T-cell (primary cell): ENCODE measurements around the gene GNAI3. TPM values are rescaled to one million over a fixed set of nuclear protein-coding genes. Genes with fewer than 3 reads are reported as not detected.

Source experiments
- ATAC-seq, 4 experiments: fragments of 200-7000 bp in 3 of 4; fragments of 150-1000 bp in 1 of 4; cut with Tn5 transposase; replicated peaks in 1 of 4; 1 replicate in 3 of 4; 2 replicates in 1 of 4; pipeline ENCODE4 v1.10.0; 2021; ENCODE audit warnings: moderate library complexity in 3 of 4, mild to moderate bottlenecking in 2 of 4, moderate number of reproducible peaks in 1 of 4
- CTCF ChIA-PET, 2 donors: fragments of 300-600 bp; sonication (Branson Sonifier 250); formaldehyde crosslinking; loops; one replicate each; lab custom pipeline; 2022; ENCODE audit warnings: antibody characterized with exemption in 2 of 2; lab: Charles Lee
- POLR2A ChIA-PET, 2 donors: fragments of 300-600 bp; sonication (Branson Sonifier 250); formaldehyde crosslinking; loops; one replicate each; lab custom pipeline; 2022; ENCODE audit warnings: antibody characterized with exemption in 2 of 2; lab: Charles Lee
- DNase-seq, 35 experiments: peaks; one replicate each; pipeline versions ENCODE4 v3.0.0 to v3.0.0-alpha.2; 2013 to 2023
- H3K27ac ChIP-seq: one replicate; pipeline ENCODE4 v1.5.1; 2013; ENCODE audit warnings: low read length
- H3K27me3 ChIP-seq, 2 experiments: replicated peaks in 1 of 2; 1 replicate in 1 of 2; 2 replicates in 1 of 2; pipeline versions ENCODE4 v1.6.1 to v1.7.0; 2013; ENCODE audit warnings: low read length in 1 of 2, mixed read lengths in 1 of 2; ENCODE audit not compliant: control insufficient read depth in 2 of 2, insufficient read depth in 2 of 2; ENCODE audit errors: extremely low read depth in 1 of 2
- H3K36me3 ChIP-seq, 2 donors: 1 replicate in 1 of 2; 2 replicates in 1 of 2; pipeline versions ENCODE4 v1.6.1 to v1.7.0; 2013; ENCODE audit warnings: low read length in 1 of 2; ENCODE audit not compliant: control insufficient read depth in 2 of 2, insufficient read depth in 1 of 2; ENCODE audit errors: extremely low read depth in 1 of 2
- H3K4me1 ChIP-seq, 2 experiments: 1 replicate in 1 of 2; 2 replicates in 1 of 2; pipeline versions ENCODE4 v1.6.1 to v1.7.0; 2013; ENCODE audit warnings: low read length in 2 of 2, mixed read lengths in 1 of 2; ENCODE audit not compliant: insufficient read depth in 2 of 2, control insufficient read depth in 1 of 2; ENCODE audit errors: extremely low read depth in 1 of 2
- H3K4me3 ChIP-seq, 2 donors: 1 replicate in 1 of 2; 2 replicates in 1 of 2; pipeline versions ENCODE4 v1.5.1 to v1.7.0; 2013; ENCODE audit warnings: mild to moderate bottlenecking in 2 of 2, low read length in 1 of 2, moderate library complexity in 1 of 2; ENCODE audit not compliant: control insufficient read depth in 1 of 2; ENCODE audit errors: extremely low read depth in 1 of 2
- H3K9me3 ChIP-seq: 2 replicates; pipeline ENCODE4 v1.7.0; 2013
- H3K27ac Mint-ChIP-seq, 2 donors: one replicate each; pipeline ENCODE4 v1.8.0; 2020 to 2021; ENCODE audit warnings: mild to moderate bottlenecking in 2 of 2, mixed read lengths in 2 of 2
- H3K27me3 Mint-ChIP-seq, 2 donors: one replicate each; pipeline ENCODE4 v1.8.0; 2021 to 2022; ENCODE audit warnings: mixed read lengths in 2 of 2
- H3K36me3 Mint-ChIP-seq: one replicate; pipeline ENCODE4 v1.8.0; 2021; ENCODE audit warnings: mixed read lengths
- H3K4me1 Mint-ChIP-seq, 3 donors: one replicate each; pipeline ENCODE4 v1.8.0; 2020 to 2022; ENCODE audit warnings: mixed read lengths in 3 of 3, mild to moderate bottlenecking in 1 of 3
- H3K4me3 Mint-ChIP-seq, 3 donors: one replicate each; pipeline ENCODE4 v1.8.0; 2020 to 2022; ENCODE audit warnings: mild to moderate bottlenecking in 3 of 3, mixed read lengths in 3 of 3, moderate library complexity in 3 of 3
- H3K9me3 Mint-ChIP-seq, 3 donors: one replicate each; pipeline ENCODE4 v1.8.0; 2020 to 2022; ENCODE audit warnings: mixed read lengths in 3 of 3
- WGBS: methylation state at CpG from one replicate; pipeline ENCODE4 v1.1.5; 2013; ENCODE audit warnings: missing lambda C conversion rate; ENCODE audit not compliant: insufficient coverage; 5-methylcytosine and 5-hydroxymethylcytosine counted together
- total RNA-seq, 35 experiments: library from RNA in 6 of 35; stranded (reverse) in 6 of 35; fragments of 120-200 nt in 1 of 35; gene quantifications; one replicate each; pipeline versions ENCODE4 v1.2.1 to v1.2.4 and lab custom pipeline; 2013 to 2026

The GNAI3 gene
- total RNA-seq, 5 donors from 2014 or later (not counting 1 experiment from before 2014, with no cell fraction given), result 5.4 to 7.2 (median 6.5) TPM

DNA sequence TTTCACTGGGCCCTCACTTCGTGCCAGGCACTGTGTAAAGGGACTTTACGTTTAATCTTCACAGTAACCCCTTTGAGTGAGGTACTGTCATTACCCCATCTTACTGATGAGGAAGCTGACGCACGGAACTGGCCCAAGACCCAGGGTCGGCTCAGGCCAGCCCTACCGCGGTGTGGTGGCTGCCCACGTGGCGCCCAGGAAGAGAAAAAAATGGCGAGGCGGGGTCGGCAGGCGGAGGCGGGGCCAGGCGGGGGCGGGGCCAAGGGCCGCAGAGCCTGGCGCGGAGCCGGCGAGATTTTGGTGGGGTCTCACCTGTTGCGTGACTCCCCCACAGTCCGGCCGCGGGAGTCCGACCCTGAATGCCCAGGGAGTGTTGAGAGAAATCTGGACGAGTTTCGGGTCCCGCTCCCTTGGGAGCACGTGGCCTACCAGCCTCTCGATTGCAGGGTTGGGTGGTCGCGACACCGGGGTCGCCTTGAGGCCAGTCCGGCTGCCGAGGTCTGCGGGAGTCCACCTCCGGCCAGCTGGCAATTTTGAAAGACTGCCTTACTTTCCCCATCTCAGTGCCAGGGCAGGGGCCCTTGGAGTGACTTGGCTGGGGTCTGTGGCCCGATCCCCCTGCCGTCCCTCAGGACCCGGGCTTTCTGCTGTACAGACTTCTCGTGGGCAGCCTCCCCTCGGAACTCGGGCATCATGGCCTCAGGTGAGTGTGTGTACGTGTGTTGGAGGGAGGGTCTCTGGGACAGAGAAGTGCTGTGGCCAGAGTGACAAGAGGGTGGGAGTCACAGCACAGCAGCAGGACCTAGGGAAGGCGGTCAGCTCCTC lies 71.4 kb downstream of the GNAI3 start, which contains the start of the genes AMPD2 and GNAT2:
TSS of gene AMPD2 (plus strand) at position 262 of the 825 bp plus-strand sequence. CDS start 1,339 bp downstream, outside the sequence.
TSS of gene GNAT2 (minus strand) at position 41 of the 825 bp plus-strand sequence. CDS start 6,746 bp downstream, outside the sequence.
- no peaks in the 10 kb centered on the region for H3K27me3 Mint-ChIP-seq

DNA sequence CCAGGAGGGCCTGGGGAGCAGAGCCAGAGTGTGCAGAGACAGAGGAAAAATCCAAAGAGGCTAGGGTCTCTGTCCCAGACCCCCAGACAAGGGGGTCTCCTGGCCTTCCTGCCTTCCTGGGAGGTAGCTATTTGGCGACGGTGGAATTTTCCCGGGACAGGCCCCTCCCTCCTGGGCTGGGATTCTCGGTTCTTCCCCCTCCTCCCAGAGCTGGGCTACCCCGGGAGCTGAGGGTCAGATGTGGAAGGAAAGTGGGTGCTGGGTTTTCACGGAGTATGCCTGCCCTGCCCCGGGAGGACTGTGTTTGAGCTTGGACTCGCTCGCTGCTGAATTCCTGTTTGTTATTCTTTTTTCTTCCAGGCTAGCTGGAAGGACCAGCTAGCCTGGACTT lies 72.0 kb downstream of the GNAI3 start:
- peaks cover 34 to 73% of the 10 kb centered on the region in 2 experiments for H3K4me1 ChIP-seq

More for the DNA sequence above, 71.4 kb downstream of the GNAI3 start, which contains the start of the genes AMPD2 and GNAT2:
- Histone ChIP-seq H3K9me3 (no peaks in the 10 kb centered on the region), H3K36me3 (no peaks in the 10 kb centered on the region), H3K27ac (peak within 1 kb of the TSS; percentile 96), H3K4me3 (peak within 1 kb of the TSS; percentile 88 to 98), H3K27me3 (no peaks in the 10 kb centered on the region), H3K4me1 (peaks cover 34 to 71% of the 10 kb centered on the region in 2 experiments)
- ChIA-PET POLR2A (interaction anchor here in 1 of 2 donors (0.6 kb wide), 1 partner anchor 71 kb away, joined by 4 read pairs; the partner anchor contains the start of gene GNAI3), CTCF (interaction anchor here (0.6 to 2.4 kb wide), 9 partner anchors 9 to 1114 kb away, joined by 3 to 12 read pairs (median 4); partner anchors contain the start of genes AHCYL1 (in 1 of the 2) and GNAI3 (in 1 of the 2))
- H3K4me3 Mint-ChIP-seq, result peak within 1 kb of the TSS; percentile 93 to 97 (median 96)
- H3K4me1 Mint-ChIP-seq, result peaks cover 73 to 83% (median 73%) of the 10 kb centered on the region in 3 donors
- peak; percentile 45 to 84 (median 57) for DNase-seq
- peak; percentile 41 to 53 (median 46) for ATAC-seq
- no peaks in the 10 kb centered on the region for H3K36me3 Mint-ChIP-seq
- H3K27ac Mint-ChIP-seq, result peak within 1 kb of the TSS; percentile 95 to 96
- under 1% methylated on average over 42 of the region's 47 CpGs for WGBS
- H3K9me3 Mint-ChIP-seq, result no peaks in the 10 kb centered on the region

DNA sequence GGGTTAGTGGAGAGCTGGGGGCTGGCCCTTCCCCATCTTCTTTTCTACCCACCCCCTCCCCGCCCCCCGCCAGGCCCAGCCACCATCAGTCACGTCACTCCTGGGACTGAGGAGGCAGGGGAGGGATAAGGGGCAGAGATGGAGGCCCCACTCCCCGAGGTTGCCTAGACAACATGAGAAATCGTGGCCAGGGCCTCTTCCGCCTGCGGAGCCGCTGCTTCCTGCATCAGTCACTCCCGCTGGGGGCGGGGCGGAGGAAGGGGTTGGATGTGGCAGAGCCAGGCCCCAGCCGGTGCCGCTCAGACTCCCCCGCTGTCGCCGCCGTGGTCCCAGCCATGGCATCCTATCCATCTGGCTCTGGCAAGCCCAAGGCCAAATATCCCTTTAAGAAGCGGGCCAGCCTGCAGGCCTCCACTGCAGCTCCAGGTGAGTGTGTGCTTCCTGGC lies 72.4 kb downstream of the GNAI3 start:
- peak overlapping the region; percentile 95 to 96 for H3K27ac Mint-ChIP-seq
- no peaks in the 10 kb centered on the region for H3K27me3 Mint-ChIP-seq
- DNase-seq (peak; percentile 87 to 100 (median 97)), ATAC-seq (peak; percentile 87 to 92 (median 90))
- peak overlapping the region; percentile 93 to 97 (median 96) for H3K4me3 Mint-ChIP-seq
- H3K9me3 ChIP-seq, result no peaks in the 10 kb centered on the region
- H3K4me3 ChIP-seq, result peak overlapping the region; percentile 88 to 98
- H3K4me1 ChIP-seq, result peaks cover 32 to 69% of the 10 kb centered on the region in 2 experiments
- H3K36me3 Mint-ChIP-seq, result peaks cover 1% of the 10 kb centered on the region
- peak overlapping the region; percentile 96 for H3K27ac ChIP-seq
- H3K9me3 Mint-ChIP-seq, result no peaks in the 10 kb centered on the region
- 1% methylated on average over 15 of the region's 18 CpGs for WGBS
- ChIA-PET POLR2A (interaction anchor here in 1 of 2 donors (0.6 to 0.9 kb wide), 2 partner anchors 61 to 72 kb away, joined by 3 to 7 read pairs; partner anchors contain the start of gene GNAI3), CTCF (interaction anchor here (0.8 to 2.4 kb wide), 5 partner anchors 12 to 363 kb away, joined by 3 to 12 read pairs (median 3); partner anchors contain the start of gene AHCYL1 (in 1 of the 2))
- no peaks in the 10 kb centered on the region for H3K36me3 ChIP-seq
- no peaks in the 10 kb centered on the region for H3K27me3 ChIP-seq
- peaks cover 71 to 89% (median 77%) of the 10 kb centered on the region in 3 donors for H3K4me1 Mint-ChIP-seq

More for the DNA sequence above, 72.0 kb downstream of the GNAI3 start:
- no peaks in the 10 kb centered on the region for H3K9me3 Mint-ChIP-seq
- no peaks in the 10 kb centered on the region for H3K36me3 ChIP-seq
- no peaks in the 10 kb centered on the region for H3K27me3 ChIP-seq
- H3K36me3 Mint-ChIP-seq, result no peaks in the 10 kb centered on the region
- H3K4me3 ChIP-seq, result peak overlapping the region; percentile 88 to 98
- H3K4me1 Mint-ChIP-seq, result peaks cover 74 to 87% (median 76%) of the 10 kb centered on the region in 3 donors
- peak overlapping the region; percentile 95 to 96 for H3K27ac Mint-ChIP-seq
- no peak for DNase-seq
- no peaks in the 10 kb centered on the region for H3K9me3 ChIP-seq
- ChIA-PET POLR2A (interaction anchor here in 1 of 2 donors (0.6 to 0.9 kb wide), 2 partner anchors 61 to 72 kb away, joined by 3 to 7 read pairs; partner anchors contain the start of gene GNAI3), CTCF (interaction anchor here (0.8 to 2.4 kb wide), 6 partner anchors 10 to 364 kb away, joined by 3 to 12 read pairs (median 4); partner anchors contain the start of gene AHCYL1 (in 1 of the 2))
- H3K27me3 Mint-ChIP-seq, result no peaks in the 10 kb centered on the region
- ATAC-seq, result peak in 1 of 4 experiments; percentile 2
- 0% methylated on average over 4 of the region's 9 CpGs for WGBS
- H3K4me3 Mint-ChIP-seq, result peak overlapping the region; percentile 93 to 97 (median 96)
- peak overlapping the region; percentile 96 for H3K27ac ChIP-seq

DNA sequence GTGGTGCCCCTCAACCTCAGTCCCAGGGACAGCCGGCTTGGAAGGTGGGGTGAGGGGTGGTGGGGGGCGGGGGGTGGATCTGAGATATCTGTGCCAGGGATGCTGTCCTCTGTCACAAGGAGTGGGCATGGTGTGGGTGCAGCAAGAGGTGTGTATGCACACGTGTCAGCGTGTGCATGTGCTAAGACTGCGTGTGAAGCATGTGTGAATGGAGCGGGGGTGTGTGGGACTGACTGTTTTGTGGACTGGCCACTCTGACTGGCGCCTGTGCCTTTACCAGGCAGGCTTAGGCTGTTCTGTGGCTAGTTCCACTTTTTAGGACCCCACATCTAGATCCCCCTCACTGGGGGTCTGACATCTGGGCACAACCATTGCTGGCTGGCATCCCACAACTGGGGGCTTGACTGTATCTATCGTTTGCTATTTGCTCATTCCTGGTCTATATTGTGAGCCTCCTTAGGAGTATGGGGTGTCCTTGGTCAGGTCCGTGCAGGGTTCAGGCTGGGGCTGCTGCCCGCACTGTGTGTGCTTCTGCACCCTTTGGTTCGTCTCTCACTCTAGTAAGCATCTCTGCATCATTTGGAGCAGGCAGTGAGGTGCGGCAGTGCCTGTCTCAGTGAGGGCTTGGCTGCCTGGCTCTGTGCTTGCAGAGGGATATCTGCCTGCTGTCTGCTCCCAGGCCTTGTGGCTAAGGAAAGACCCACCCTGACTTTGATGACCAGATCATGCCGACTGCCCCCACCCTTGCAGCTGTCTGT lies 73.1 kb downstream of the GNAI3 start:
- POLR2A ChIA-PET, result interaction anchor here in 1 of 2 donors (0.6 kb wide), 1 partner anchor 62 kb away, joined by 3 read pairs; no protein-coding TSS in a partner anchor

DNA sequence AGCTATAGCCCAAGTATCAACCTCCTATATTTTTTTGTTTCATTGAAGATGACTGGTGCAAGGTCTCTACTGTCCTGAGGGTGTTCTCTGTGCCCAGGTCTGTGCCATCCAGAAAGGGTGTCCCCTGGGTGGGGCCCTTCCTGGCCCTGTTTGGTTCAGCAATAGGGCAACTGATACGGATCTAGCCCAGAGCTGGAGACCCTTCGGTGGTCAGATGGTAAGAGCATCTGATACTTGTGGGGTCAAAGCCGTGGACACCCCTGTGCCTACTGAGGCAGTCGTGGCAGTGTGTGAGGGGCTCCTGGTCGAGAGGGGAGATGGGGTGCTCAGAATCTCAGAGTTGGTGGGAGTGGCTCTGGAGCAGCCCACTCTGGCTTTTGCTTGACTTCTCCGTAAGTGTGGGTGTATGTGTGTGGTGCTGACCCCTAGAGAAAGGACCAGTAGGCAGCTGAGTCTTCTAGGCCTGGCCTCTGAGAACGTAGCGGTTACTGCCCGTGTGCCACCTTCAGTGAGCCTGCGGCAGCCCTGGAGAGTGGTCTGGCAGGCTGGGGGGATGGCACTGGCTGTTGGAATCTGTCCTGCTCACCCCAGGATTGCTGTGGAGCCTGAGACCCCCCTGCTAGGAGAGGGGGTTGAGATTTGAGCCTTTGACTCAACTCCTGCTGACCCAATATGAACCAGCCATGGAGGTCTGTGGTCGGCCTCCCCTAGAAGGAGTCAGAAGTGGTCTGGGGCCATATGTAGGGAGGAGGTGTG lies 73.9 kb downstream of the GNAI3 start:
- peak overlapping the region; percentile 79 to 88 for H3K4me3 ChIP-seq
- H3K36me3 Mint-ChIP-seq, result peaks cover 10% of the 10 kb centered on the region
- WGBS, result 83% methylated on average over 10 of the region's 11 CpGs

More for the DNA sequence above, 73.1 kb downstream of the GNAI3 start:
- Histone ChIP-seq H3K4me3 (peak overlapping the region; percentile 79 to 88), H3K27me3 (no peaks in the 10 kb centered on the region), H3K27ac (peak overlapping the region; percentile 67), H3K9me3 (no peaks in the 10 kb centered on the region), H3K4me1 (peaks cover 31 to 64% of the 10 kb centered on the region in 2 experiments), H3K36me3 (peaks cover 5 to 6% of the 10 kb centered on the region in 2 donors)
- Mint-ChIP-seq H3K36me3 (peaks cover 8% of the 10 kb centered on the region), H3K27me3 (no peaks in the 10 kb centered on the region), H3K27ac (peak overlapping the region; percentile 90 to 96), H3K4me1 (peaks cover 64 to 85% (median 72%) of the 10 kb centered on the region in 3 donors), H3K4me3 (peak overlapping the region; percentile 93 to 97 (median 96)), H3K9me3 (no peaks in the 10 kb centered on the region)
- DNase-seq (peak in 1 of 35 experiments; percentile 38), ATAC-seq (peak in 1 of 4 experiments; percentile 5)
- CTCF ChIA-PET, result interaction anchor here in 1 of 2 donors (2.4 kb wide), 1 partner anchor 19 kb away, joined by 10 read pairs; no protein-coding TSS in a partner anchor
- WGBS, result 23% methylated on average over 11 of the region's 13 CpGs

More for the DNA sequence above, 73.9 kb downstream of the GNAI3 start:
- Mint-ChIP-seq H3K27ac (peak overlapping the region; percentile 90 to 96), H3K27me3 (no peaks in the 10 kb centered on the region), H3K9me3 (no peaks in the 10 kb centered on the region), H3K4me1 (peaks cover 56 to 77% (median 64%) of the 10 kb centered on the region in 3 donors), H3K4me3 (peak overlapping the region; percentile 93 to 97 (median 96))
- H3K36me3 ChIP-seq, result peaks cover 11 to 13% of the 10 kb centered on the region in 2 donors
- peaks cover 31 to 57% of the 10 kb centered on the region in 2 experiments for H3K4me1 ChIP-seq
- ChIA-PET CTCF (interaction anchor here in 1 of 2 donors (2.4 kb wide), 1 partner anchor 18 kb away, joined by 10 read pairs; no protein-coding TSS in a partner anchor), POLR2A (no interaction called here)
- no peaks in the 10 kb centered on the region for H3K27me3 ChIP-seq
- peak overlapping the region; percentile 0 for H3K27ac ChIP-seq
- ATAC-seq, result no peak
- DNase-seq, result no peak
- H3K9me3 ChIP-seq, result no peaks in the 10 kb centered on the region
